ENCODE results near the gene ATP5MC2. TPM values are rescaled to one million over a fixed set of nuclear protein-coding genes. Genes with fewer than 3 reads are reported as not detected.

The ATP5MC2 gene
- total and polyA plus RNA-seq, 10 of the 15 experiments (the other 5 are each of a cell fraction or from before 2014, with no cell fraction given): 379 to 1,090 (median 525) TPM

DNA sequence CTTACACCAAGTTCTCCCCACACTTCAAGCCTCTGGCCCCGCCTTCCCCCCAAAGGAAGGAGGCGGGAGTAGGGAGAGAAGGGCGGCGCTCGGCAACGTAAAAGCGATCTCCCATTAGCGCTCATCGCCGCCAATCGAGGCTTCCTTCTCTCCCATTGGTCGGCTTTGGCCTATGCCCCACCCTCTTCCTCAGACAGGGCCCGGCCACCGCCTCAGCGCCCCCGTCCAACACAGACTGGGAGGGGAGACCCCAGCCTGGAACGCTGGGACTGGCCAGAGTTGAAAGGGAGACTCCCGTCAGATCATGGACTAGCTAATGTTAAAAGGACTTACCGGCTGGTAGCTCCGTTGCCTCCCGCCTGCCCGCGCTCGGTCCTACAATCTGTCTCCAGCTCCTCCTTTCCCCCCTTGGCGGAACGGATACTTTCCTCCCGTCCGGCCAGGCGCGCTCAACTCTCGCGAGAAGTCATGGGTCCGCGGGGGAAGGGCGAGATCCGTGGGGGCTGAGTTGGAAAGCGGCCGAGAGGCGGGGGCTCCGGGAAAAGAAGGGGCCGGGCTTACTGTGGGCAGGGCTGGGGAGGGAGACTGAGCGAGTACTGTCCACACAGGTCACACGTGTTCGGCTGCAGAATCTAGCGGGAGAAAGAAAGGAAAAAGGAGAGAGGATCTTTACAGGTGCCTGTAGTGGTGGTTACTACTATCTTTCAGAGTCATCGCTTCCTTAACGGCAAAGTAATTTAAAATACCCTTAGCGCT is 49.8 kb downstream of the ATP5MC2 start, which contains the start of gene ATF7 (continued):
- peak; percentile 84 for TF ChIP-seq CREM (IDR thresholded peaks at IDR 0.05; ENCODE audit: low read depth)
- no peak for TF ChIP-seq MEF2A (IDR thresholded peaks at IDR 0.05; ENCODE audit: insufficient read depth, low read depth, low read length)
- TF ChIP-seq DPF2 (IDR thresholded peaks at IDR 0.05): peak; percentile 97
- TF ChIP-seq ZBED1 (IDR thresholded peaks at IDR 0.05; ENCODE audit: borderline replicate concordance): peak; percentile 33; the same call in 1 of the 2 replicates
- TF ChIP-seq JUNB (IDR thresholded peaks at IDR 0.05): no peak
- TF ChIP-seq FOS (IDR thresholded peaks at IDR 0.05; ENCODE audit: borderline replicate concordance, extremely low read depth, insufficient read length): peak; percentile 67
- TF ChIP-seq MTA2 (IDR thresholded peaks at IDR 0.05; ENCODE audit: low read depth): peak; percentile 50; the same call in 1 of the 2 replicates
- peak; percentile 81 for TF ChIP-seq IKZF1 (conservative IDR thresholded peaks at IDR 0.05)
- peak; percentile 88 for TF ChIP-seq NFYB (IDR thresholded peaks at IDR 0.05; ENCODE audit: insufficient read depth, low read depth, low read length)
- TF ChIP-seq TCF3 (IDR thresholded peaks at IDR 0.05; ENCODE audit: borderline replicate concordance, insufficient read depth, low read depth, low read length): no peak
- TF ChIP-seq, protein P1, sequence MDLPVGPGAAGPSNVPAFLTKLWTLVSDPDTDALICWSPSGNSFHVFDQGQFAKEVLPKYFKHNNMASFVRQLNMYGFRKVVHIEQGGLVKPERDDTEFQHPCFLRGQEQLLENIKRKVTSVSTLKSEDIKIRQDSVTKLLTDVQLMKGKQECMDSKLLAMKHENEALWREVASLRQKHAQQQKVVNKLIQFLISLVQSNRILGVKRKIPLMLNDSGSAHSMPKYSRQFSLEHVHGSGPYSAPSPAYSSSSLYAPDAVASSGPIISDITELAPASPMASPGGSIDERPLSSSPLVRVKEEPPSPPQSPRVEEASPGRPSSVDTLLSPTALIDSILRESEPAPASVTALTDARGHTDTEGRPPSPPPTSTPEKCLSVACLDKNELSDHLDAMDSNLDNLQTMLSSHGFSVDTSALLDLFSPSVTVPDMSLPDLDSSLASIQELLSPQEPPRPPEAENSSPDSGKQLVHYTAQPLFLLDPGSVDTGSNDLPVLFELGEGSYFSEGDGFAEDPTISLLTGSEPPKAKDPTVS (IDR thresholded peaks at IDR 0.05; ENCODE audit: low read depth, low read length): no peak
- TF ChIP-seq, protein P2, sequence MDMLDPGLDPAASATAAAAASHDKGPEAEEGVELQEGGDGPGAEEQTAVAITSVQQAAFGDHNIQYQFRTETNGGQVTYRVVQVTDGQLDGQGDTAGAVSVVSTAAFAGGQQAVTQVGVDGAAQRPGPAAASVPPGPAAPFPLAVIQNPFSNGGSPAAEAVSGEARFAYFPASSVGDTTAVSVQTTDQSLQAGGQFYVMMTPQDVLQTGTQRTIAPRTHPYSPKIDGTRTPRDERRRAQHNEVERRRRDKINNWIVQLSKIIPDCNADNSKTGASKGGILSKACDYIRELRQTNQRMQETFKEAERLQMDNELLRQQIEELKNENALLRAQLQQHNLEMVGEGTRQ (IDR thresholded peaks at IDR 0.05; ENCODE audit: borderline replicate concordance, low read depth, low read length): no peak
- TF ChIP-seq POLR2AphosphoS2 (IDR thresholded peaks at IDR 0.05; ENCODE audit: low read depth, low read length): no peak
- TF ChIP-seq NR2C1 (IDR thresholded peaks at IDR 0.05): no peak
- TF ChIP-seq, protein P3, sequence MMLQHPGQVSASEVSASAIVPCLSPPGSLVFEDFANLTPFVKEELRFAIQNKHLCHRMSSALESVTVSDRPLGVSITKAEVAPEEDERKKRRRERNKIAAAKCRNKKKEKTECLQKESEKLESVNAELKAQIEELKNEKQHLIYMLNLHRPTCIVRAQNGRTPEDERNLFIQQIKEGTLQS (IDR thresholded peaks at IDR 0.05; ENCODE audit: borderline replicate concordance, extremely low read depth, low read depth, low read length): no peak
- TF ChIP-seq SUZ12 (IDR thresholded peaks at IDR 0.05; ENCODE audit: unreplicated experiment): no peak
- no peak for TF ChIP-seq KAT2A (conservative IDR thresholded peaks at IDR 0.05; ENCODE audit: control insufficient read depth, low read depth, low read length)
